Naive thymus-derived CD4-positive, alpha-beta T cell (primary cell): Measurements from ENCODE around the gene SBSN. TPM values are rescaled to one million over a fixed set of nuclear protein-coding genes. Genes with fewer than 3 reads are reported as not detected.

Experiments used
- ATAC-seq: fragments of 150-1000 bp; cut with Tn5 transposase; 2 replicates; pipeline ENCODE4 v1.10.0; 2021; ENCODE audit warnings: mild to moderate bottlenecking, moderate library complexity
- CTCF ChIA-PET: fragments of 350-600 bp; sonication (Branson Sonifier 250); formaldehyde crosslinking; loops from one replicate; lab custom pipeline; 2021; ENCODE audit warnings: antibody characterized with exemption; lab: Charles Lee
- POLR2A ChIA-PET: fragments of 350-600 bp; sonication (Branson Sonifier 250); formaldehyde crosslinking; loops from one replicate; lab custom pipeline; 2021; ENCODE audit warnings: antibody characterized with exemption, inconsistent platforms; lab: Charles Lee
- DNase-seq, 9 donors: peaks; one replicate each; pipeline versions ENCODE4 v3.0.0 to v3.0.0-alpha.2; 2020 to 2022; ENCODE audit warnings: mixed read lengths in 1 of 9
- H3K27ac ChIP-seq: one replicate; pipeline ENCODE4 v1.7.0; 2013; ENCODE audit warnings: mild to moderate bottlenecking, low read depth, low read length, moderate library complexity
- H3K27me3 ChIP-seq, 2 donors: one replicate each; pipeline ENCODE4 v1.7.0; 2013; ENCODE audit warnings: low read length in 2 of 2, mild to moderate bottlenecking in 2 of 2, moderate library complexity in 2 of 2; ENCODE audit not compliant: control insufficient read depth in 2 of 2, insufficient read depth in 2 of 2
- H3K36me3 ChIP-seq, 3 experiments: 1 replicate in 2 of 3; 2 replicates in 1 of 3; pipeline ENCODE4 v1.7.0; 2013; ENCODE audit warnings: low read length in 3 of 3, mild to moderate bottlenecking in 3 of 3, moderate library complexity in 1 of 3; ENCODE audit not compliant: insufficient read depth in 3 of 3, control insufficient read depth in 2 of 3
- H3K4me1 ChIP-seq, 2 donors: one replicate each; pipeline ENCODE4 v1.7.0; 2013; ENCODE audit warnings: low read length in 2 of 2, mild to moderate bottlenecking in 2 of 2, moderate library complexity in 1 of 2; ENCODE audit not compliant: control insufficient read depth in 2 of 2, insufficient read depth in 2 of 2
- H3K4me3 ChIP-seq: 2 replicates; pipeline ENCODE4 v1.7.0; 2013; ENCODE audit warnings: mild to moderate bottlenecking, low read length
- H3K9me3 ChIP-seq, 3 experiments: 1 replicate in 2 of 3; 2 replicates in 1 of 3; pipeline ENCODE4 v1.7.0; 2013; ENCODE audit warnings: low read length in 3 of 3; ENCODE audit not compliant: control insufficient read depth in 2 of 3
- H3K27ac Mint-ChIP-seq, 9 donors: one replicate each; pipeline ENCODE4 v1.8.0; 2020 to 2022; ENCODE audit warnings: mixed read lengths in 9 of 9, mild to moderate bottlenecking in 8 of 9, moderate library complexity in 5 of 9, inconsistent platforms in 2 of 9
- H3K27me3 Mint-ChIP-seq, 5 donors: one replicate each; pipeline ENCODE4 v1.8.0; 2021 to 2022; ENCODE audit warnings: mixed read lengths in 5 of 5, mild to moderate bottlenecking in 1 of 5
- H3K36me3 Mint-ChIP-seq, 5 donors: one replicate each; pipeline ENCODE4 v1.8.0; 2020 to 2022; ENCODE audit warnings: mixed read lengths in 5 of 5, mild to moderate bottlenecking in 3 of 5, inconsistent platforms in 1 of 5
- H3K4me1 Mint-ChIP-seq, 7 donors: one replicate each; pipeline ENCODE4 v1.8.0; 2020 to 2022; ENCODE audit warnings: mixed read lengths in 7 of 7, mild to moderate bottlenecking in 3 of 7, inconsistent platforms in 1 of 7
- H3K4me3 Mint-ChIP-seq, 10 donors: one replicate each; pipeline ENCODE4 v1.8.0; 2020 to 2022; ENCODE audit warnings: mild to moderate bottlenecking in 10 of 10, mixed read lengths in 10 of 10, moderate library complexity in 6 of 10, inconsistent platforms in 2 of 10
- H3K9me3 Mint-ChIP-seq, 11 donors: one replicate each; pipeline ENCODE4 v1.8.0; 2020 to 2022; ENCODE audit warnings: mixed read lengths in 11 of 11, mild to moderate bottlenecking in 4 of 11, inconsistent platforms in 1 of 11, moderate library complexity in 1 of 11
- intact Hi-C, 2 donors: fragments of 100-400 bp; cut with micrococcal nuclease; formaldehyde crosslinking; loops; one replicate each; pipeline ENCODE4 v1.15.1; 2023
- polyA plus RNA-seq, 2 donors: library from polyadenylated mRNA; unstranded; fragments of 300-500 nt; fragmentation: Illumina TruSeq; gene quantifications; one replicate each; pipeline ENCODE4 v1.2.3, GENCODE V29; 2021
- total RNA-seq, 6 experiments: library from RNA in 5 of 6; stranded (reverse) in 5 of 6; gene quantifications; 1 replicate in 5 of 6; 2 replicates in 1 of 6; pipeline ENCODE4 v1.2.3 and lab custom pipeline; 2021 to 2026

SBSN gene
- total and polyA plus RNA-seq, 7 experiments from 2014 or later = not detected

DNA sequence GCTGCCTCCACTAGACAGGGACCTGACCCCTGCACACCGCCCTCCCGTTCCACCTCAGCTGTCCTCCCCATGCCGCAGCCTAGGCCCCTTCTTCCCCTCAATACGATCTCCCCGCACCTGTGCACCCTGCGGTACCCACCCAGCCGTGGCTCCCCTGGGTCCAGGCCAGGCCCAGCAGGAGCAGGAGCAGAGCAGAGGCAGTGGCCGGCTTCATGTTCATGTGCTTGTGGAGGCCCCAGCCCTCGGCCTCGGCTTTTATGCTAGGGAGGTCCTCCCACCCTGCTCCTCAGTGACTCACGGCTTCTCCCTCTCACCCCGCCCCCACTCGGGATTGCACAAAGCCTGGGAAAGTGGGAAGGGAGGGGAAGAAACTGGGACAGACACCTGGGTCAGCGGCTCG lies 26.4 kb downstream of the SBSN start:
- ChIA-PET CTCF (no interaction called here), POLR2A (no interaction called here)
- Histone ChIP-seq H3K4me1 (no peaks in the 10 kb centered on the region), H3K4me3 (no peak overlapping the region), H3K27me3 (no peaks in the 10 kb centered on the region), H3K36me3 (no peaks in the 10 kb centered on the region), H3K27ac (no peak overlapping the region), H3K9me3 (no peaks in the 10 kb centered on the region)
- H3K4me3 Mint-ChIP-seq = no peak overlapping the region
- H3K27ac Mint-ChIP-seq = no peak overlapping the region
- intact Hi-C loops = no loop called here
- no peak for ATAC-seq
- peaks cover 0 to 3% (median 0%) of the 10 kb centered on the region in 7 donors for H3K4me1 Mint-ChIP-seq
- H3K9me3 Mint-ChIP-seq = no peaks in the 10 kb centered on the region
- no peaks in the 10 kb centered on the region for H3K36me3 Mint-ChIP-seq
- peaks cover 0 to 20% (median 5%) of the 10 kb centered on the region in 5 donors for H3K27me3 Mint-ChIP-seq
- no peak for DNase-seq

- ChIA-PET POLR2A (no interaction called here), CTCF (interaction anchor here (0.5 kb wide), 1 partner anchor 146 kb away, joined by 3 read pairs; no protein-coding TSS in a partner anchor)
- Mint-ChIP-seq H3K4me3 (no peak overlapping the region), H3K36me3 (no peaks in the 10 kb centered on the region), H3K27ac (no peak overlapping the region), H3K4me1 (peaks cover 0 to 3% (median 0%) of the 10 kb centered on the region in 7 donors), H3K9me3 (no peaks in the 10 kb centered on the region), H3K27me3 (peaks cover 0 to 18% (median 5%) of the 10 kb centered on the region in 5 donors)
- Histone ChIP-seq H3K9me3 (no peaks in the 10 kb centered on the region), H3K27me3 (no peaks in the 10 kb centered on the region), H3K36me3 (no peaks in the 10 kb centered on the region), H3K27ac (no peak overlapping the region), H3K4me3 (no peak overlapping the region), H3K4me1 (no peaks in the 10 kb centered on the region)
- DNase-seq (no peak), ATAC-seq (no peak)
- intact Hi-C loops = no loop called here
Observed at GRCh38 chr19:35500611-35501010, 27.5 kb downstream of the SBSN start.

GRCh38 chr19:35498984-35499527 lies 29.1 kb downstream of the SBSN start:
- H3K36me3 ChIP-seq = no peaks in the 10 kb centered on the region
- ChIA-PET CTCF (no interaction called here), POLR2A (no interaction called here)
- ATAC-seq (no peak), DNase-seq (no peak)
- H3K27me3 ChIP-seq = no peaks in the 10 kb centered on the region
- H3K9me3 ChIP-seq = no peaks in the 10 kb centered on the region
- Mint-ChIP-seq H3K4me3 (no peak overlapping the region), H3K4me1 (peaks cover 0 to 11% (median 6%) of the 10 kb centered on the region in 7 donors), H3K36me3 (no peaks in the 10 kb centered on the region), H3K27me3 (peaks cover 0 to 10% (median 5%) of the 10 kb centered on the region in 5 donors), H3K9me3 (no peaks in the 10 kb centered on the region), H3K27ac (no peak overlapping the region)
- no peak overlapping the region for H3K4me3 ChIP-seq
- H3K27ac ChIP-seq = no peak overlapping the region
- H3K4me1 ChIP-seq = no peaks in the 10 kb centered on the region
- intact Hi-C loops = loop anchor here in 1 of 2 donors (10.0 kb wide), 1 partner anchor 434 kb away; no protein-coding TSS in a partner anchor

DNA sequence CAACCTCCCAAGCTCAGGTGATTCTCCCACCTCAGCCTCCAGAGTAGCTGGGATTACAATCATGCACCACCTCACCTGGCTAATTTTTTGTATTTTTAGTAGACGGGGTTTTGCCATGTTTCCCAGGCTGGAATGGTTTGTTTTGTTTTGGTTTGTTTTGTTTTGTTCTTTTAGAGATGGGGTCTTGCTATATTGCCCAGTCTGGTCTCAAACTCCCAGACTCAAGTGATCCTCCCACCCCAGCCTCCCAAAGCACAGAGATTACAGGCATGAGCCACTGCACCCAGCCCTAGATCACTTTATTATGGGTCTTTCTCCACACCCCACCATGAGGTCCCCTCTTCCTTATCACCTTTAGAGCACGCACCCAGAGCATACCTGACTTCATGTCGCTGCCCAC lies 29.9 kb downstream of the SBSN start:
- no peaks in the 10 kb centered on the region for H3K4me1 ChIP-seq
- peaks cover 0 to 11% (median 6%) of the 10 kb centered on the region in 7 donors for H3K4me1 Mint-ChIP-seq
- H3K36me3 Mint-ChIP-seq = no peaks in the 10 kb centered on the region
- H3K27ac Mint-ChIP-seq = no peak overlapping the region
- no peaks in the 10 kb centered on the region for H3K9me3 ChIP-seq
- no peak overlapping the region for H3K4me3 Mint-ChIP-seq
- ATAC-seq (no peak), DNase-seq (no peak)
- peaks cover 0 to 8% (median 5%) of the 10 kb centered on the region in 5 donors for H3K27me3 Mint-ChIP-seq
- no peak overlapping the region for H3K4me3 ChIP-seq
- no peaks in the 10 kb centered on the region for H3K36me3 ChIP-seq
- CTCF ChIA-PET = interaction anchor here (1.6 to 2.5 kb wide), 2 partner anchors 12 to 145 kb away, joined by 4 to 9 read pairs; no protein-coding TSS in a partner anchor
- intact Hi-C loops = loop anchor here in 1 of 2 donors (10.0 kb wide), 1 partner anchor 433 kb away; no protein-coding TSS in a partner anchor
- no peaks in the 10 kb centered on the region for H3K27me3 ChIP-seq
- no peak overlapping the region for H3K27ac ChIP-seq
- H3K9me3 Mint-ChIP-seq = no peaks in the 10 kb centered on the region
- POLR2A ChIA-PET = interaction anchor here (0.7 kb wide), 1 partner anchor 65 kb away, joined by 3 read pairs; no protein-coding TSS in a partner anchor

DNA sequence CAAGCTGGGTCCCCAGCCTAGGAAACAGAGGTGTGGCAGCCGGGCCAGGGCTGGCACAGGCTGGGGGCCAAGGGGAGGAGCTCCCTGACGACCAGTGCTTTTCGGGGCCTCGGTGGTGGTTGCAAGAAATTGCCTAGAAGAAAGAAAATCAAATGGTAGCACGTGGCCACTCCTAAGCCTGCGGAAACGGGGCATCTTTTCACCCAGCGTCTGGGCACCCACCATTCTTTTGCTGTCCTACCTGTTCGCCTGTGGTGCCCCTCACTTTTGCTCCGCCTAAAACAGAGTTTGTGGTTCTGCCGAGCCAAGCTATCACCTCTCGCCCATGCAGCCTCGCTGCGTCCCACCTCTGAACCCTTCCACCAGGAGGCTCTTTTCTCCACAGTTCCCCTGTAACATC lies 30.7 kb downstream of the SBSN start:
- no peak for DNase-seq
- Mint-ChIP-seq H3K4me3 (no peak overlapping the region), H3K27me3 (peaks cover 0 to 6% (median 5%) of the 10 kb centered on the region in 5 donors), H3K27ac (no peak overlapping the region), H3K4me1 (peaks cover 0 to 11% (median 6%) of the 10 kb centered on the region in 7 donors), H3K36me3 (no peaks in the 10 kb centered on the region), H3K9me3 (no peaks in the 10 kb centered on the region)
- H3K27me3 ChIP-seq = no peaks in the 10 kb centered on the region
- CTCF ChIA-PET = interaction anchor here (1.3 to 2.5 kb wide), 3 partner anchors 9 to 144 kb away, joined by 4 to 9 read pairs (median 5); no protein-coding TSS in a partner anchor
- POLR2A ChIA-PET = interaction anchor here (0.5 kb wide), 1 partner anchor 337 kb away, joined by 3 read pairs; no protein-coding TSS in a partner anchor
- no peaks in the 10 kb centered on the region for H3K36me3 ChIP-seq
- H3K4me1 ChIP-seq = no peaks in the 10 kb centered on the region
- H3K27ac ChIP-seq = no peak overlapping the region
- no peak overlapping the region for H3K4me3 ChIP-seq
- H3K9me3 ChIP-seq = no peaks in the 10 kb centered on the region
- ATAC-seq = no peak
- intact Hi-C loops = loop anchor here in 1 of 2 donors (10.0 kb wide), 1 partner anchor 433 kb away; no protein-coding TSS in a partner anchor

DNA sequence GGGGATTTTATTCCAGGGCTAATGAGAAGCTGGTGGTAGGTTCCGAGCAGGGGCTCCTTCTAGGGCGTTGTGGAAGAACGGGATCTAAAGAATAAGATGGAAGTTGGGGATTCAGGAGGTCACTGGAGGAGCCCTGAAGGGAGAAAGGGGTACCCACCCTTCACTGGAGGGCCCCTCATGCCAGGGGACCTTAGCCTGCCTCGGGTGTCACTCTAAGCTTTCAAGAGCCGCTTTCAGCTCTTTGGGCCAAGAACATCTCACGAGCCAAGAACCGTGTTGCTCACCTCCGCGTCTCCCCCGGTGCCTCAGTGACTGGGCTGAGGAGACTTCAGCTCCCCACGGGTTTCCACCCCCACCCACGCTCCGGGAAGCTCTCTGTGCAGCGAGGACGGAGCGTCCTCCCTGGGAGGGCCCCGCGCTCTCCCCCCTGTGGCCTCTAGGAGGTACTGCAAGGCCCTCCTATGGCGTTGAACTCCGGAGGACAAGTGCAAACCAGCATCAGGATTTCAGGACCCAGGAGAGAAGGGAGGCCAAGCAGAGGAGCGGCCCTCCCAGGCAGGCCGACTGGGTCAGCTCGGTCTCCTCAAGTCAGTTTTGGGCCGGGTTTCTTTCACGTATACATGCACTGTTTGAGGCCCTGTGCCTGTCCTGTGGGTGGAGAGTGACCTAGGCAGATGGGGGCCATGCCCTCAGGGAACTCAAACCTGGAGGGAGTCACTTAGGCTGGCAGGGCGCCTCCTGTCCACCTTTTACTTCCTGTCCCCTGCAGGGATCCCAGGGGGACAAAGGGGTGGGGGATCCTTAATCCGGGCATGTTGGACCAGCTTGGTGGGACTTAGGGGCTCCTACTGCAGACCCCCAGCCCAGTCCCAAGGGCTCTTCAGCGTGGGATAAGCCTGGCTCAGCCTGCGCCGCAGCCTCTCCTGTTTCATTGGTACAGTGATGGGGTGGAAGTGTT lies 32.7 kb downstream of the SBSN start:
- intact Hi-C loops = loop anchor here (1.0 to 10.0 kb wide), 6 partner anchors 33 to 431 kb away; no protein-coding TSS in a partner anchor
- ATAC-seq = peak; percentile 99
- Mint-ChIP-seq H3K27me3 (peaks cover 0 to 12% (median 0%) of the 10 kb centered on the region in 5 donors), H3K9me3 (no peaks in the 10 kb centered on the region), H3K27ac (peak overlapping the region in 3 of 9 donors; percentile 22 to 62 (median 47)), H3K4me1 (peaks cover 0 to 9% (median 6%) of the 10 kb centered on the region in 7 donors), H3K36me3 (no peaks in the 10 kb centered on the region), H3K4me3 (peak overlapping the region in 7 of 10 donors; percentile 17 to 62 (median 45))
- Histone ChIP-seq H3K27me3 (no peaks in the 10 kb centered on the region), H3K27ac (no peak overlapping the region), H3K4me3 (no peak overlapping the region), H3K9me3 (no peaks in the 10 kb centered on the region), H3K36me3 (no peaks in the 10 kb centered on the region), H3K4me1 (no peaks in the 10 kb centered on the region)
- POLR2A ChIA-PET = interaction anchor here (0.6 kb wide), 1 partner anchor 21 kb away, joined by 3 read pairs; no protein-coding TSS in a partner anchor
- peak; percentile 38 to 81 (median 60) for DNase-seq
- CTCF ChIA-PET = interaction anchor here (0.6 to 1.6 kb wide), 14 partner anchors 20 to 451 kb away, joined by 3 to 15 read pairs (median 3); partner anchors contain the start of gene FFAR1
